Measurements from ENCODE around the gene SMG1.

Gene SMG1

DNA sequence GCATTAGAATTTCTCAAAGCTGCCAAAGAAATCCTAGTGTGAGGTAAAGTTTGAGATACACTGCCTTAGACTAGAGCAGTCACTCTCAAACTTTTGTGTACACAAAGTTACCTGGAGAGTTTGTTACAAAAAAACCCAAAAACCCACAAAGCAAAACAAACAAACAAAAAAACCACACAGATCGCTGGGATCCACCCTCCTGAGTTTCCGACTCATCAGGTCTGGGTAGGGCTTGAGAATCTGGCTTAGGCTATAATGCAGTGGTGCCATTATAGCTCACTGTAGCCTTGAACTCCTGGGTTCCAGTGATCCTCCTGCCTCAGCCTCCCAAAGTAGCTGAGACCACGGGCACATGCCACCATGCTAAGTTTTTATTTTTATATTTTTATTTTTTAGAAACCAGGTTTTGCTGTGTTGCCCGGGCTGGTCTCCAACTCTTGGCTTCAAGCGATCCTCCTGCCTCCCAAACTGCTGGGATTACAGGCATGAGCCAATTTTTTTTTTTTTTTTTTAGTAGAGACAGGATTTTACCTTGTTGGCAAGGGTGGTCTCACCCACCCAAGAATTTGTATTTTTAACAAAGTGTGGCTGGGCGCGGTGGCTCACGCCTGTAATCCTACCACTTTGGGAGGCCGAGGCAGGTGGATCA is 22.3 kb upstream of the SMG1 start (continued):
- no peak for TF ChIP-seq ZBTB10 (tag by site-specific recombination; IDR thresholded peaks at IDR 0.05)
- TF ChIP-seq ZNF621 (tag by site-specific recombination; IDR thresholded peaks at IDR 0.05), result no peak
- TF ChIP-seq ZNF654 (tag by site-specific recombination; IDR thresholded peaks at IDR 0.05; ENCODE audit: low read depth), result no peak
- TF ChIP-seq, protein P1, sequence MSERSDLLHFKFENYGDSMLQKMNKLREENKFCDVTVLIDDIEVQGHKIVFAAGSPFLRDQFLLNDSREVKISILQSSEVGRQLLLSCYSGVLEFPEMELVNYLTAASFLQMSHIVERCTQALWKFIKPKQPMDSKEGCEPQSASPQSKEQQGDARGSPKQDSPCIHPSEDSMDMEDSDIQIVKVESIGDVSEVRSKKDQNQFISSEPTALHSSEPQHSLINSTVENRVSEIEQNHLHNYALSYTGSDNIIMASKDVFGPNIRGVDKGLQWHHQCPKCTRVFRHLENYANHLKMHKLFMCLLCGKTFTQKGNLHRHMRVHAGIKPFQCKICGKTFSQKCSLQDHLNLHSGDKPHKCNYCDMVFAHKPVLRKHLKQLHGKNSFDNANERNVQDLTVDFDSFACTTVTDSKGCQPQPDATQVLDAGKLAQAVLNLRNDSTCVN (tag by site-specific recombination; optimal IDR thresholded peaks at IDR 0.05), result no peak
- no peak for TF ChIP-seq PRDM4 (tag by site-specific recombination; IDR thresholded peaks at IDR 0.05)
- no peak for TF ChIP-seq ZNF664 (tag by site-specific recombination; IDR thresholded peaks at IDR 0.05)
- TF ChIP-seq, protein P2, sequence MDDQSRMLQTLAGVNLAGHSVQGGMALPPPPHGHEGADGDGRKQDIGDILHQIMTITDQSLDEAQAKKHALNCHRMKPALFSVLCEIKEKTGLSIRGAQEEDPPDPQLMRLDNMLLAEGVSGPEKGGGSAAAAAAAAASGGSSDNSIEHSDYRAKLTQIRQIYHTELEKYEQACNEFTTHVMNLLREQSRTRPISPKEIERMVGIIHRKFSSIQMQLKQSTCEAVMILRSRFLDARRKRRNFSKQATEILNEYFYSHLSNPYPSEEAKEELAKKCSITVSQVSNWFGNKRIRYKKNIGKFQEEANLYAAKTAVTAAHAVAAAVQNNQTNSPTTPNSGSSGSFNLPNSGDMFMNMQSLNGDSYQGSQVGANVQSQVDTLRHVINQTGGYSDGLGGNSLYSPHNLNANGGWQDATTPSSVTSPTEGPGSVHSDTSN (CRISPR knock-in tag; IDR thresholded peaks at IDR 0.05), result no peak

DNA sequence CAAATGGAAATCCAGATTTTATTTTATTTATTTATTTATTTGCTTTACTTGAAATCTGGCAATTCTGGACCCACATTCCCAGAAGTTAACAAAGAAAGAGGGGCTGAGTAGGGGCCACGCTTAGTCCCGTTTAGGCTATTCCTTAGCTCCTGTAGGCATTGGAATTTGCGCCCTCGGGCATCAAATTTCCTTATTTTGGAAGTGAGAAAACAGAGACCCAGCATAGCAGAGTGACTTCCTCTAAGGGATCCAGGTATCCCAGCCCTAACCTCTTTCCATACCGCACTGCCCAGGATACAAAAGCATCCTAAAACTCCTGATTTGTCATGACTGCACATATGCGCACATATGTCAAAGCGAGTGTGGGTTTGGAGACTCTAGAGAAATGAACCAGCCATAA is 19.0 kb upstream of the SMG1 start:
- no peak for TF ChIP-seq ZNF585B (tag by site-specific recombination; IDR thresholded peaks at IDR 0.05)
- TF ChIP-seq ZNF174 (tag by site-specific recombination; IDR thresholded peaks at IDR 0.05), result no peak
- TF ChIP-seq ZNF510 (tag by site-specific recombination; IDR thresholded peaks at IDR 0.05; ENCODE audit: insufficient replicate concordance), result no peak
- no peak for TF ChIP-seq ZBTB7A (tag by site-specific recombination; IDR thresholded peaks at IDR 0.05; ENCODE audit: low read depth)
- no peak for TF ChIP-seq KLF8 (tag by site-specific recombination; IDR thresholded peaks at IDR 0.05)
- TF ChIP-seq ZNF157 (tag by site-specific recombination; IDR thresholded peaks at IDR 0.05), result no peak
- TF ChIP-seq ZNF398 (tag by site-specific recombination; IDR thresholded peaks at IDR 0.05), result no peak
- TF ChIP-seq ZNF629 (tag by site-specific recombination; IDR thresholded peaks at IDR 0.05), result no peak
- TF ChIP-seq, protein P3, sequence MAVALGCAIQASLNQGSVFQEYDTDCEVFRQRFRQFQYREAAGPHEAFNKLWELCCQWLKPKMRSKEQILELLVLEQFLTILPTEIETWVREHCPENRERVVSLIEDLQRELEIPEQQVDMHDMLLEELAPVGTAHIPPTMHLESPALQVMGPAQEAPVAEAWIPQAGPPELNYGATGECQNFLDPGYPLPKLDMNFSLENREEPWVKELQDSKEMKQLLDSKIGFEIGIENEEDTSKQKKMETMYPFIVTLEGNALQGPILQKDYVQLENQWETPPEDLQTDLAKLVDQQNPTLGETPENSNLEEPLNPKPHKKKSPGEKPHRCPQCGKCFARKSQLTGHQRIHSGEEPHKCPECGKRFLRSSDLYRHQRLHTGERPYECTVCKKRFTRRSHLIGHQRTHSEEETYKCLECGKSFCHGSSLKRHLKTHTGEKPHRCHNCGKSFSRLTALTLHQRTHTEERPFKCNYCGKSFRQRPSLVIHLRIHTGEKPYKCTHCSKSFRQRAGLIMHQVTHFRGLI (tag by site-specific recombination; IDR thresholded peaks at IDR 0.05), result no peak
- no peak for TF ChIP-seq SETDB1 (IDR thresholded peaks at IDR 0.05; ENCODE audit: insufficient read length, low read length)
- no peak for TF ChIP-seq ZNF777 (tag by site-specific recombination; IDR thresholded peaks at IDR 0.05; ENCODE audit: borderline replicate concordance)
- CTCF ChIA-PET, result interaction anchor here (0.6 to 2.3 kb wide), 8 partner anchors 13 to 129 kb away, joined by 3 to 12 read pairs (median 4); no protein-coding TSS in a partner anchor
- Histone ChIP-seq H3K36me3 (ENCODE audit: control insufficient read depth in 2 of 2, insufficient read depth in 1 of 2, low read length in 2 of 2) (no peaks in the 10 kb centered on the region), H3K4me3 (ENCODE audit: low read depth, low read length) (no peak overlapping the region), H3K4me1 (ENCODE audit: control insufficient read depth, insufficient read depth, low read length) (0 out of 2 replicates have a peak, but pooled peaks cover 2% of the 10 kb centered on the region), H3K27ac (ENCODE audit: extremely low read depth, low read depth, low read length) (no peak overlapping the region), H3K9me3 (ENCODE audit: control insufficient read depth, insufficient read depth, low read depth, low read length) (no peaks in the 10 kb centered on the region)
- POLR2A ChIA-PET, result interaction anchor here (1.4 kb wide), 1 partner anchor 144 kb away, joined by 8 read pairs; the partner anchor contains the start of gene ARL6IP1

All from HEK293 (cell line).